HepG2 (cell line): ENCODE data around the gene EIF3L. TPM values are rescaled to one million over a fixed set of nuclear protein-coding genes. Genes with fewer than 3 reads are reported as not detected.

Experiments
- ATAC-seq: fragments of 200-7000 bp; cut with Tn5 transposase; 3 replicates; pipeline ENCODE4 v1.9.1; 2020; ENCODE audit warnings: mild to moderate bottlenecking, moderate library complexity
- BruUV-seq: library from RNA; stranded (reverse); fragments of 400-500 nt; replicated peaks from 2 replicates; lab custom pipeline; 2021; lab: Mats Ljungman, UMichigan
- CTCF ChIA-PET: fragments of 300-600 bp; formaldehyde crosslinking; extraction: SDS; loops from one replicate; lab custom pipeline; 2021; ENCODE audit warnings: low total read pairs, inconsistent platforms, low intra/inter-chr PET ratio; lab: Yijun Ruan, JAX
- POLR2A ChIA-PET: fragments of 350-600 bp; sonication (Branson Sonifier 250); formaldehyde crosslinking; loops from one replicate; lab custom pipeline; 2020; ENCODE audit warnings: antibody characterized with exemption, inconsistent platforms; lab: Yijun Ruan, JAX
- DNase-seq: peaks from one replicate; pipeline ENCODE4 v3.0.0-alpha.2; 2015; ENCODE audit warnings: low spot score
- FAIRE-seq: peaks from 3 replicates; lab custom pipeline; 2011; peaks lifted over from hg19 to GRCh38; lab: Jason Lieb, UNC
- H2AFZ ChIP-seq: one replicate; pipeline ENCODE4 v1.6.1; 2011; ENCODE audit warnings: low read length, inconsistent platforms
- H3K27ac ChIP-seq: fragments of 300-600 bp; 3 replicates; pipeline ENCODE4 v1.8.0; 2011; ENCODE audit warnings: mixed run types, mild to moderate bottlenecking, mixed read lengths, low read length, inconsistent platforms; ENCODE audit not compliant: insufficient read depth; ENCODE audit errors: extremely low read length
- H3K27me3 ChIP-seq, 2 experiments: fragments of 200-600 bp in 1 of 2; 2 replicates in 1 of 2; 3 replicates in 1 of 2; pipeline versions ENCODE4 v1.6.0 to v1.8.0; 2011; ENCODE audit warnings: low read length in 2 of 2, mild to moderate bottlenecking in 2 of 2, moderate library complexity in 2 of 2, inconsistent platforms in 1 of 2; ENCODE audit not compliant: insufficient read depth in 2 of 2, control insufficient read depth in 1 of 2
- H3K36me3 ChIP-seq, 2 experiments: fragments of 200-600 bp in 1 of 2; replicated peaks in 1 of 2; 2 replicates in 1 of 2; 3 replicates in 1 of 2; pipeline versions ENCODE4 v1.5.1 to v1.8.0; 2011; ENCODE audit warnings: low read length in 2 of 2, inconsistent platforms in 1 of 2; ENCODE audit not compliant: insufficient read depth in 2 of 2, control insufficient read depth in 1 of 2
- H3K4me1 ChIP-seq: 2 replicates; pipeline ENCODE4 v1.5.1; 2012; ENCODE audit warnings: low read length, inconsistent platforms; ENCODE audit not compliant: insufficient read depth
- H3K4me2 ChIP-seq: 2 replicates; pipeline ENCODE4 v1.6.0; 2011; ENCODE audit warnings: low read depth, low read length, inconsistent platforms
- H3K4me3 ChIP-seq, 3 experiments: fragments of 200-600 bp in 1 of 3; sonication (generic), shearing (Covaris generic) in 1 of 3; replicated peaks in 1 of 3; 2 replicates each; pipeline ENCODE4 v1.5.1; 2011 to 2016; ENCODE audit warnings: low read length in 3 of 3, inconsistent platforms in 2 of 3, low read depth in 2 of 3, mild to moderate bottlenecking in 2 of 3, control low read depth in 1 of 3, mixed read lengths in 1 of 3; ENCODE audit not compliant: insufficient read depth in 1 of 3
- H3K79me2 ChIP-seq: one replicate; pipeline ENCODE4 v1.6.1; 2011; ENCODE audit warnings: low read length, inconsistent platforms; ENCODE audit not compliant: insufficient read depth
- H3K9ac ChIP-seq: 2 replicates; pipeline ENCODE4 v1.6.0; 2011; ENCODE audit warnings: mild to moderate bottlenecking, low read depth, low read length, inconsistent platforms; ENCODE audit not compliant: insufficient read depth
- H3K9me3 ChIP-seq: 2 replicates; pipeline ENCODE4 v1.5.1; 2012; ENCODE audit warnings: mild to moderate bottlenecking, low read length
- H4K20me1 ChIP-seq: 2 replicates; pipeline ENCODE4 v1.6.0; 2011; ENCODE audit warnings: inconsistent platforms, mild to moderate bottlenecking, low read length, moderate library complexity; ENCODE audit not compliant: insufficient read depth
- CREB1 ChIP-seq, 2 experiments: fragments of 450-650 bp in 1 of 2; IDR thresholded peaks; 2 replicates each; pipeline ENCODE4 v1.6.1; 2016 to 2017; ENCODE audit warnings: control low read depth in 1 of 2, mild to moderate bottlenecking in 1 of 2, missing compliant biosample characterization in 1 of 2, missing genetic modification characterization in 1 of 2
- DMAP1 ChIP-seq: IDR thresholded peaks from 2 replicates; pipeline ENCODE4 v1.6.1; 2016
- HMG20A ChIP-seq: IDR thresholded peaks from 2 replicates; pipeline ENCODE4 v1.6.1; 2016; ENCODE audit warnings: borderline replicate concordance
- PHF20 ChIP-seq: sonication (generic); formaldehyde crosslinking; IDR thresholded peaks from 2 replicates; pipeline ENCODE4 v1.5.0; 2020; ENCODE audit warnings: mild to moderate bottlenecking, missing genetic modification reagents
- PITX1 ChIP-seq: sonication (generic); formaldehyde crosslinking; IDR thresholded peaks from 2 replicates; pipeline ENCODE4 v1.5.1; 2020; ENCODE audit warnings: mild to moderate bottlenecking, missing genetic modification reagents
- YEATS2 ChIP-seq: sonication (generic); formaldehyde crosslinking; IDR thresholded peaks from 2 replicates; pipeline ENCODE4 v1.4.0; 2020; ENCODE audit warnings: missing genetic modification reagents, borderline replicate concordance
- ZBTB8A ChIP-seq: sonication (generic); formaldehyde crosslinking; IDR thresholded peaks from 2 replicates; pipeline ENCODE4 v1.4.0; 2020; ENCODE audit warnings: mild to moderate bottlenecking, low read depth, missing genetic modification reagents, borderline replicate concordance
- ZNF556 ChIP-seq: sonication (generic); formaldehyde crosslinking; IDR thresholded peaks from 2 replicates; pipeline ENCODE4 v1.4.0; 2020; ENCODE audit warnings: mild to moderate bottlenecking, missing genetic modification reagents, borderline replicate concordance
- WGBS: methylation state at CpG from one replicate; pipeline ENCODE4 v1.1.6; 2017; ENCODE audit warnings: low lambda C conversion rate; 5-methylcytosine and 5-hydroxymethylcytosine counted together
- in situ Hi-C: cut with HindIII; loops from 2 replicates; pipeline ENCODE4 v1.10.0; 2017; ENCODE audit warnings: low pct_unique_long_range_greater_than_20kb; ENCODE audit not compliant: extremely low pct_ligation_motif_present
- intact Hi-C: fragments of 100-400 bp; cut with micrococcal nuclease; formaldehyde crosslinking; loops from one replicate; pipeline ENCODE4 v1.10.0; 2022; ENCODE audit not compliant: unreplicated experiment
- polyA plus RNA-seq, 8 experiments: library from polyadenylated mRNA; depleted of rRNA in 3 of 8; stranded (reverse) in 7 of 8; unstranded in 1 of 8; fragments of >200 nt; fragmentation: Illumina TruSeq in 4 of 8; extraction: Trizol in 4 of 8; gene quantifications; 2 replicates each; pipeline versions ENCODE4 v1.2.1 to v1.2.3, GENCODE V29; 2011 to 2016; ENCODE audit warnings: low read depth in 4 of 8, missing spikeins in 1 of 8, mixed read lengths in 1 of 8; ENCODE audit not compliant: insufficient read depth in 1 of 8
- total RNA-seq, 5 experiments: library from RNA; depleted of rRNA; stranded (reverse); fragments of >200 nt; fragmentation: Illumina TruSeq; extraction: Trizol; gene quantifications; 2 replicates each; pipeline ENCODE4 v1.2.3, GENCODE V29; 2016; ENCODE audit warnings: low read depth in 1 of 5
- TF ChIP-seq, protein P1 (sequence below): sonication (generic); formaldehyde crosslinking; IDR thresholded peaks from 2 replicates; pipeline ENCODE4 v1.4.0; 2020; ENCODE audit warnings: mild to moderate bottlenecking, low read depth, missing genetic modification reagents
- TF ChIP-seq, protein P2 (sequence below): sonication (generic); formaldehyde crosslinking; IDR thresholded peaks from 2 replicates; pipeline ENCODE4 v1.5.0; 2020; ENCODE audit warnings: mild to moderate bottlenecking, low read depth, missing genetic modification reagents, borderline replicate concordance
- TF ChIP-seq, protein P3 (sequence below): sonication (generic); formaldehyde crosslinking; IDR thresholded peaks from 2 replicates; pipeline ENCODE4 v1.4.0; 2020; ENCODE audit warnings: missing genetic modification reagents, borderline replicate concordance
- TF ChIP-seq, protein P4 (sequence below): sonication (generic); formaldehyde crosslinking; IDR thresholded peaks from 2 replicates; pipeline ENCODE4 v1.9.0; 2021; ENCODE audit warnings: missing genetic modification reagents, borderline replicate concordance

Gene EIF3L
- total and polyA plus RNA-seq, 2 of the 13 experiments (the other 11 are each of a cell fraction or from before 2014, with no cell fraction given): 514 to 793 TPM

DNA sequence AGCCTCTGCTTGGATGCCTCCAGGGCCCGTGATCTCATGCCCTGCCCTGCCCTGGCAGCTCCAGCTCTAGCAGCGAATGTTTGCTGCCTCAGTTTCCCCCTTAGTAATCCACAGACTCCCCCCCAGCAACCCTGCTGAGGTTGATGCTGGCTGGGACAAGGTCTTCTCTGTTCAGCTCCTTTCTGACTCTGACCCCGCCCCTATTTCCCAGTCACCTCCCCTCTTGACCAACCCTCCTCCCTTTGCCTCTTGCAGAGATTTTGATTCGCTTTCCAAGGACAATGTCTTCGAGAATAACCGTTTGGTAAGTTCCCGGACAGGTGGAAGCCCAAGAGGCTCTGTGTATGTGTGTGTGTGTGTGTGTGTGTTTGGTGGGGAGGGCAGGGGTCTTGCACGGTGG, 62.5 kb downstream of the EIF3L start:
- ChIA-PET CTCF (no interaction called here), POLR2A (interaction anchor here (2.5 kb wide), 1 partner anchor 13 kb away, joined by 7 read pairs; no protein-coding TSS in a partner anchor)
- no TSS peak for BruUV-seq
- H3K4me1 ChIP-seq: peaks cover 12% of the 10 kb centered on the region
- no peak for TF ChIP-seq DMAP1 (CRISPR knock-in tag)
- TF ChIP-seq ZNF556 (CRISPR knock-in tag): no peak
- TF ChIP-seq YEATS2 (CRISPR knock-in tag): no peak
- no peaks in the 10 kb centered on the region for H3K27me3 ChIP-seq
- intact Hi-C loops: no loop called here
- H3K4me2 ChIP-seq: no peak overlapping the region
- FAIRE-seq (no peak), ATAC-seq (no peak), DNase-seq (no peak)
- H4K20me1 ChIP-seq: no peaks in the 10 kb centered on the region
- H3K4me3 ChIP-seq: no peak overlapping the region
- H3K27ac ChIP-seq: no peak overlapping the region
- no peak overlapping the region for H2AFZ ChIP-seq
- H3K9ac ChIP-seq: no peak overlapping the region
- WGBS: 93% methylated on average over 8 of the region's 8 CpGs
- H3K9me3 ChIP-seq: no peaks in the 10 kb centered on the region
- in situ Hi-C loops: no loop called here
- peaks cover 5 to 14% of the 10 kb centered on the region in 2 experiments; a peak in 4 of 5 replicates for H3K36me3 ChIP-seq
- H3K79me2 ChIP-seq: peaks cover 8% of the 10 kb centered on the region

DNA sequence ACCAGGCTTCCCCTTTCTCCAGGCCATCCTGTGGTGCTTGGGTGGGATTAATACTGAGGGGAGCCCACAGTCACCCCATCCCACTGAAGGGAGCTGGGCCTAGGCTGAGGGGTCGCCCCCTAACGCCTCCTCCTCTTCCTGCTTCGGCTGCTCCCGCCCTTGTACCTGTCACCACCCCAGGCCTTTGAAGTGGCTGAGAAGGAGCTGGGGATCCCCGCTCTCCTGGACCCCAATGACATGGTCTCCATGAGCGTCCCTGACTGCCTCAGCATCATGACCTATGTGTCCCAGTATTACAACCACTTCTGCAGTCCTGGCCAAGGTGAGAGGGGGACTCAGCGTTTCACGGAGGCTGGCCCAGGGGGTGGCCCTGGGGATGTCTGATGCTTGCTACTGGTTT, 63.0 kb downstream of the EIF3L start:
- POLR2A ChIA-PET: no interaction called here
- DNase-seq (no peak), ATAC-seq (no peak), FAIRE-seq (no peak)
- CTCF ChIA-PET: no interaction called here
- Histone ChIP-seq H3K36me3 (peaks cover 5 to 15% of the 10 kb centered on the region in 2 experiments; a peak in 4 of 5 replicates), H3K9me3 (no peaks in the 10 kb centered on the region), H3K4me2 (no peak overlapping the region), H3K27ac (no peak overlapping the region), H4K20me1 (no peaks in the 10 kb centered on the region), H3K27me3 (no peaks in the 10 kb centered on the region), H2AFZ (no peak overlapping the region), H3K79me2 (peaks cover 3% of the 10 kb centered on the region), H3K4me1 (peaks cover 9% of the 10 kb centered on the region), H3K4me3 (no peak overlapping the region), H3K9ac (no peak overlapping the region)
- WGBS: 96% methylated on average over 8 of the region's 8 CpGs
- in situ Hi-C loops (no loop called here), intact Hi-C loops (no loop called here)
- no TSS peak for BruUV-seq
- TF ChIP-seq ZBTB8A: no peak
- no peak for TF ChIP-seq PITX1 (CRISPR knock-in tag)
- TF ChIP-seq, protein P1, sequence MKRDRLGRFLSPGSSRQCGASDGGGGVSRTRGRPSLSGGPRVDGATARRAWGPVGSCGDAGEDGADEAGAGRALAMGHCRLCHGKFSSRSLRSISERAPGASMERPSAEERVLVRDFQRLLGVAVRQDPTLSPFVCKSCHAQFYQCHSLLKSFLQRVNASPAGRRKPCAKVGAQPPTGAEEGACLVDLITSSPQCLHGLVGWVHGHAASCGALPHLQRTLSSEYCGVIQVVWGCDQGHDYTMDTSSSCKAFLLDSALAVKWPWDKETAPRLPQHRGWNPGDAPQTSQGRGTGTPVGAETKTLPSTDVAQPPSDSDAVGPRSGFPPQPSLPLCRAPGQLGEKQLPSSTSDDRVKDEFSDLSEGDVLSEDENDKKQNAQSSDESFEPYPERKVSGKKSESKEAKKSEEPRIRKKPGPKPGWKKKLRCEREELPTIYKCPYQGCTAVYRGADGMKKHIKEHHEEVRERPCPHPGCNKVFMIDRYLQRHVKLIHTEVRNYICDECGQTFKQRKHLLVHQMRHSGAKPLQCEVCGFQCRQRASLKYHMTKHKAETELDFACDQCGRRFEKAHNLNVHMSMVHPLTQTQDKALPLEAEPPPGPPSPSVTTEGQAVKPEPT (CRISPR knock-in tag): no peak
- TF ChIP-seq PHF20 (CRISPR knock-in tag): no peak
- TF ChIP-seq, protein P2, sequence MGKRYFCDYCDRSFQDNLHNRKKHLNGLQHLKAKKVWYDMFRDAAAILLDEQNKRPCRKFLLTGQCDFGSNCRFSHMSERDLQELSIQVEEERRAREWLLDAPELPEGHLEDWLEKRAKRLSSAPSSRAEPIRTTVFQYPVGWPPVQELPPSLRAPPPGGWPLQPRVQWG (CRISPR knock-in tag): no peak
- no peak for TF ChIP-seq HMG20A (CRISPR knock-in tag)
- TF ChIP-seq, protein P3, sequence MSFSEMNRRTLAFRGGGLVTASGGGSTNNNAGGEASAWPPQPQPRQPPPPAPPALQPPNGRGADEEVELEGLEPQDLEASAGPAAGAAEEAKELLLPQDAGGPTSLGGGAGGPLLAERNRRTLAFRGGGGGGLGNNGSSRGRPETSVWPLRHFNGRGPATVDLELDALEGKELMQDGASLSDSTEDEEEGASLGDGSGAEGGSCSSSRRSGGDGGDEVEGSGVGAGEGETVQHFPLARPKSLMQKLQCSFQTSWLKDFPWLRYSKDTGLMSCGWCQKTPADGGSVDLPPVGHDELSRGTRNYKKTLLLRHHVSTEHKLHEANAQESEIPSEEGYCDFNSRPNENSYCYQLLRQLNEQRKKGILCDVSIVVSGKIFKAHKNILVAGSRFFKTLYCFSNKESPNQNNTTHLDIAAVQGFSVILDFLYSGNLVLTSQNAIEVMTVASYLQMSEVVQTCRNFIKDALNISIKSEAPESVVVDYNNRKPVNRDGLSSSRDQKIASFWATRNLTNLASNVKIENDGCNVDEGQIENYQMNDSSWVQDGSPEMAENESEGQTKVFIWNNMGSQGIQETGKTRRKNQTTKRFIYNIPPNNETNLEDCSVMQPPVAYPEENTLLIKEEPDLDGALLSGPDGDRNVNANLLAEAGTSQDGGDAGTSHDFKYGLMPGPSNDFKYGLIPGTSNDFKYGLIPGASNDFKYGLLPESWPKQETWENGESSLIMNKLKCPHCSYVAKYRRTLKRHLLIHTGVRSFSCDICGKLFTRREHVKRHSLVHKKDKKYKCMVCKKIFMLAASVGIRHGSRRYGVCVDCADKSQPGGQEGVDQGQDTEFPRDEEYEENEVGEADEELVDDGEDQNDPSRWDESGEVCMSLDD (CRISPR knock-in tag): no peak
- no peak for TF ChIP-seq CREB1 (IDR thresholded peaks at IDR 0.05)
- TF ChIP-seq CREB1 (CRISPR knock-in tag; IDR thresholded peaks at IDR 0.05): no peak
- TF ChIP-seq, protein P4, sequence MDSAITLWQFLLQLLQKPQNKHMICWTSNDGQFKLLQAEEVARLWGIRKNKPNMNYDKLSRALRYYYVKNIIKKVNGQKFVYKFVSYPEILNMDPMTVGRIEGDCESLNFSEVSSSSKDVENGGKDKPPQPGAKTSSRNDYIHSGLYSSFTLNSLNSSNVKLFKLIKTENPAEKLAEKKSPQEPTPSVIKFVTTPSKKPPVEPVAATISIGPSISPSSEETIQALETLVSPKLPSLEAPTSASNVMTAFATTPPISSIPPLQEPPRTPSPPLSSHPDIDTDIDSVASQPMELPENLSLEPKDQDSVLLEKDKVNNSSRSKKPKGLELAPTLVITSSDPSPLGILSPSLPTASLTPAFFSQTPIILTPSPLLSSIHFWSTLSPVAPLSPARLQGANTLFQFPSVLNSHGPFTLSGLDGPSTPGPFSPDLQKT (CRISPR knock-in tag): no peak
